Neuronal stem cell (in vitro differentiated cells): Measurements from ENCODE around the gene IFITM5.
A peak's percentile ranks its signal among the peaks of the same experiment; 100 is the strongest.

Source experiments
- DNase-seq: peaks from one replicate; pipeline ENCODE4 v3.0.0-alpha.2; 2013; ENCODE audit warnings: low spot score
- H2AFZ ChIP-seq: one replicate; pipeline ENCODE4 v1.6.1; 2013; ENCODE audit warnings: mild to moderate bottlenecking, low read length, inconsistent platforms
- H2AK5ac ChIP-seq: 2 replicates; pipeline ENCODE4 v1.6.1; 2013; ENCODE audit warnings: low read depth, mild to moderate bottlenecking, inconsistent platforms, low read length, moderate library complexity, mixed read lengths
- H2BK120ac ChIP-seq: 2 replicates; pipeline ENCODE4 v1.6.1; 2013; ENCODE audit warnings: low read depth, mild to moderate bottlenecking, inconsistent platforms, low read length, moderate library complexity, mixed read lengths
- H2BK12ac ChIP-seq: one replicate; pipeline ENCODE4 v1.6.1; 2013; ENCODE audit warnings: low read length, inconsistent platforms
- H2BK15ac ChIP-seq: 2 replicates; pipeline ENCODE4 v1.6.1; 2013; ENCODE audit warnings: mild to moderate bottlenecking, low read length, inconsistent platforms, mixed read lengths
- H2BK5ac ChIP-seq: one replicate; pipeline ENCODE4 v1.6.1; 2013; ENCODE audit warnings: inconsistent platforms, mild to moderate bottlenecking, low read length, moderate library complexity
- H3K14ac ChIP-seq: one replicate; pipeline ENCODE4 v1.6.1; 2013; ENCODE audit warnings: low read length, inconsistent platforms
- H3K18ac ChIP-seq: 2 replicates; pipeline ENCODE4 v1.6.1; 2013; ENCODE audit warnings: low read length, inconsistent platforms
- H3K23ac ChIP-seq: 2 replicates; pipeline ENCODE4 v1.6.1; 2013; ENCODE audit warnings: low read depth, mild to moderate bottlenecking, mixed read lengths, low read length, inconsistent platforms; ENCODE audit not compliant: poor library complexity
- H3K27ac ChIP-seq: replicated peaks from 3 replicates; pipeline ENCODE4 v1.5.1; 2013; ENCODE audit warnings: low read length, inconsistent platforms
- H3K27me3 ChIP-seq, 3 experiments: 2 replicates each; pipeline ENCODE4 v1.6.1; 2013; ENCODE audit warnings: low read length in 3 of 3, mild to moderate bottlenecking in 2 of 3, inconsistent platforms in 1 of 3, low read depth in 1 of 3, mixed read lengths in 1 of 3, moderate library complexity in 1 of 3; ENCODE audit not compliant: control insufficient read depth in 3 of 3, insufficient read depth in 3 of 3
- H3K36me3 ChIP-seq, 2 donors: replicated peaks in 1 of 2; 2 replicates each; pipeline ENCODE4 v1.6.1; 2013; ENCODE audit warnings: low read length in 2 of 2; ENCODE audit not compliant: control insufficient read depth in 2 of 2, insufficient read depth in 2 of 2
- H3K4ac ChIP-seq: 2 replicates; pipeline ENCODE4 v1.6.1; 2013; ENCODE audit warnings: inconsistent platforms, mild to moderate bottlenecking, low read length, moderate library complexity
- H3K4me1 ChIP-seq, 2 donors: 1 replicate in 1 of 2; 2 replicates in 1 of 2; pipeline ENCODE4 v1.6.1; 2013; ENCODE audit warnings: low read length in 2 of 2, low read depth in 1 of 2; ENCODE audit not compliant: control insufficient read depth in 2 of 2, insufficient read depth in 1 of 2
- H3K4me2 ChIP-seq: one replicate; pipeline ENCODE4 v1.6.1; 2013; ENCODE audit warnings: mild to moderate bottlenecking, low read length, inconsistent platforms; ENCODE audit not compliant: insufficient read depth, poor library complexity, severe bottlenecking
- H3K4me3 ChIP-seq, 2 donors: 2 replicates each; pipeline ENCODE4 v1.5.1; 2013; ENCODE audit warnings: low read length in 2 of 2, mild to moderate bottlenecking in 2 of 2, inconsistent platforms in 1 of 2, moderate library complexity in 1 of 2
- H3K79me1 ChIP-seq: one replicate; pipeline ENCODE4 v1.6.1; 2013; ENCODE audit warnings: low read depth, mild to moderate bottlenecking, inconsistent platforms, low read length, moderate library complexity
- H3K9ac ChIP-seq: one replicate; pipeline ENCODE4 v1.6.1; 2013; ENCODE audit warnings: mild to moderate bottlenecking, low read depth, low read length, inconsistent platforms; ENCODE audit not compliant: poor library complexity
- H3K9me3 ChIP-seq, 2 donors: replicated peaks in 1 of 2; 2 replicates each; pipeline versions ENCODE3 to v1.6.1; 2013; ENCODE audit warnings: low read length in 2 of 2, mild to moderate bottlenecking in 2 of 2, inconsistent platforms in 1 of 2, low read depth in 1 of 2, mixed read lengths in 1 of 2, moderate library complexity in 1 of 2; ENCODE audit not compliant: control insufficient read depth in 2 of 2, insufficient read depth in 1 of 2
- H4K8ac ChIP-seq: one replicate; pipeline ENCODE4 v1.6.1; 2013; ENCODE audit warnings: low read depth, mild to moderate bottlenecking, inconsistent platforms, low read length, moderate library complexity
- H4K91ac ChIP-seq: one replicate; pipeline ENCODE4 v1.6.1; 2013; ENCODE audit warnings: low read length, low read depth, mild to moderate bottlenecking, inconsistent platforms; ENCODE audit not compliant: poor library complexity
- WGBS, 2 donors: extraction: QIAGEN DNeasy Blood & Tissue Kit; methylation state at CpG; one replicate each; pipeline ENCODE4 v1.1.7; 2013; ENCODE audit warnings: missing lambda C conversion rate in 2 of 2, mixed read lengths in 1 of 2; ENCODE audit not compliant: insufficient read length in 2 of 2, insufficient replicate concordance in 1 of 2; ENCODE audit errors: extremely low coverage in 2 of 2; 5-methylcytosine and 5-hydroxymethylcytosine counted together

IFITM5 gene

GRCh38 chr11:327581-327923, 28.2 kb upstream of the IFITM5 start:
- H3K4me3 ChIP-seq = no peak overlapping the region
- no peak overlapping the region for H3K9ac ChIP-seq
- H3K4me1 ChIP-seq = peaks cover 3 to 23% of the 10 kb centered on the region in 2 donors
- H2BK5ac ChIP-seq = no peak overlapping the region
- no peak overlapping the region for H3K4me2 ChIP-seq
- no peak overlapping the region for H4K91ac ChIP-seq
- no peak for DNase-seq
- H3K27me3 ChIP-seq = no peaks in the 10 kb centered on the region
- no peaks in the 10 kb centered on the region for H3K79me1 ChIP-seq
- no peak overlapping the region for H2BK15ac ChIP-seq
- H3K23ac ChIP-seq = no peak overlapping the region
- H3K14ac ChIP-seq = no peak overlapping the region
- WGBS, 2 donors = no CpG with 5 or more reads among the region's 3 CpGs
- H2BK120ac ChIP-seq = no peak overlapping the region
- H3K4ac ChIP-seq = no peak overlapping the region
- H3K36me3 ChIP-seq = no peaks in the 10 kb centered on the region
- H2AFZ ChIP-seq = no peak overlapping the region
- peaks cover 0 to 10% of the 10 kb centered on the region in 2 donors for H3K9me3 ChIP-seq
- no peak overlapping the region for H3K27ac ChIP-seq
- peak overlapping the region; percentile 100 for H2AK5ac ChIP-seq
- no peak overlapping the region for H2BK12ac ChIP-seq
- H4K8ac ChIP-seq = no peak overlapping the region
- no peak overlapping the region for H3K18ac ChIP-seq

DNA sequence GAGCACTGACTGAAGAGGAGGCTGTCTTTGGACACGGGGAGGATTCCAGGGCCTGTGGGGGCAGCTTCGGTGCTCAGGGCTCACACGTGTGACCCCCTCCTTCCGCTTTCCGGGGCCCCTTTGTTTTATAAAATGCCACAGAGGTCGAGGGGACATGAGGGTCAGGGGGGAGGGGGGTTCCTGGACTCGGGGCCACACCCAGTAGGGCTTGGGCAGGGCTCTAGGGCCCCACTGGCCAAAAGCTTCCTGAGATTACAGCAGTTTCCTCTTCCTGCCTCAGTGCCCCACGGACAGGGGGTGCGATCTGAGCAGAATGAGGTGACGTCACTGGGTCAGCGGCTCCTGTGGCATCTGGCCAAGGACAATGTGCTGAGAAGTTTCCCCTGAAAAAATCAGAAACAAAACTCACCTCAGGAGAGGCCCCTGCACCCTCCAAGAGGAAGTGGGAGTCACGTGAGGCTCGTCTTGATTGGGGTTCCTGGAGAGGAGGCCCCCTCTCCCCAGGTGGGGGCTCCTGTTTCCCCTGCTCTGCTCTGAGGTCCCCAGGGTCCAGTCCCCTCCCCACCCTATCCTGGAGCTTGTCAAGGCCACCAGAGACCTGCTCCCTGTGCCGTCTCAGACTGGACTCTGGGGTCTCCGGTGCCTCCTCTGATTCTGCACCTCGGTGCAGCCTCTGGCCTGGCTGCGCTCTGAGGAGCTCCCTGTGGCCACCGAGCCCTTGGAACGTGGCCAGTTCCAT, 27.7 kb upstream of the IFITM5 start:
- Histone ChIP-seq H2AK5ac (peak overlapping the region; percentile 100), H3K27ac (no peak overlapping the region), H3K9me3 (peaks cover 0 to 9% of the 10 kb centered on the region in 2 donors), H3K9ac (peak overlapping the region; percentile 56), H2BK12ac (peak overlapping the region; percentile 88), H3K4me1 (peaks cover 3 to 23% of the 10 kb centered on the region in 2 donors), H3K4me2 (no peak overlapping the region), H3K4me3 (no peak overlapping the region), H3K23ac (no peak overlapping the region), H3K79me1 (no peaks in the 10 kb centered on the region), H3K4ac (peak overlapping the region; percentile 91), H2BK5ac (peak overlapping the region; percentile 54), H3K14ac (no peak overlapping the region), H3K27me3 (no peaks in the 10 kb centered on the region), H2BK120ac (peak overlapping the region; percentile 76), H2AFZ (peak overlapping the region; percentile 74), H3K18ac (peak overlapping the region; percentile 81), H3K36me3 (no peaks in the 10 kb centered on the region), H2BK15ac (peak overlapping the region; percentile 60), H4K91ac (no peak overlapping the region), H4K8ac (no peak overlapping the region)
- WGBS, 2 donors = no CpG with 5 or more reads among the region's 19 CpGs
- no peak for DNase-seq

DNA sequence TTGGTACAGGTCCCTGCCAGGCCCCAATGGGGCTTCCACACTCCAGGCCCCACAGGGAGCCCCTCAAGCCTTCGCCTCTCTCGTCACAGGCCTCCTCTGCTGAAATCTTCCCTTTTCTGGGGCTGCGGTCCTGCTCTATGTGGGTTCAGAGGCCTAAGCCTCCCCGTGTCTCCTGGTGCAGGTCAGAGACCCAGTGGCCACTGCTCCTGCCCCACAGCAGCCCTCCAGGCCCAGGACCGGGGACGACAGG, 27.2 kb upstream of the IFITM5 start:
- H3K9ac ChIP-seq = no peak overlapping the region
- H3K4me1 ChIP-seq = peaks cover 3 to 23% of the 10 kb centered on the region in 2 donors
- H4K91ac ChIP-seq = no peak overlapping the region
- peak overlapping the region; percentile 54 for H2BK5ac ChIP-seq
- no peak overlapping the region for H3K4me2 ChIP-seq
- no peak overlapping the region for H3K27ac ChIP-seq
- H2AK5ac ChIP-seq = peak overlapping the region; percentile 100
- H2BK15ac ChIP-seq = peak overlapping the region; percentile 60
- no CpG with 5 or more reads among the region's 6 CpGs for whole genome bisulfite sequencing, 2 donors
- no peak overlapping the region for H3K23ac ChIP-seq
- peak overlapping the region; percentile 76 for H2BK120ac ChIP-seq
- H2AFZ ChIP-seq = peak overlapping the region; percentile 74
- H3K9me3 ChIP-seq = peaks cover 0 to 5% of the 10 kb centered on the region in 2 donors
- no peak overlapping the region for H3K14ac ChIP-seq
- no peak overlapping the region for H4K8ac ChIP-seq
- H3K79me1 ChIP-seq = no peaks in the 10 kb centered on the region
- H3K18ac ChIP-seq = peak overlapping the region; percentile 81
- no peaks in the 10 kb centered on the region for H3K27me3 ChIP-seq
- DNase-seq = no peak
- no peaks in the 10 kb centered on the region for H3K36me3 ChIP-seq
- peak overlapping the region; percentile 82 for H2BK12ac ChIP-seq
- no peak overlapping the region for H3K4me3 ChIP-seq
- H3K4ac ChIP-seq = peak overlapping the region; percentile 4

DNA sequence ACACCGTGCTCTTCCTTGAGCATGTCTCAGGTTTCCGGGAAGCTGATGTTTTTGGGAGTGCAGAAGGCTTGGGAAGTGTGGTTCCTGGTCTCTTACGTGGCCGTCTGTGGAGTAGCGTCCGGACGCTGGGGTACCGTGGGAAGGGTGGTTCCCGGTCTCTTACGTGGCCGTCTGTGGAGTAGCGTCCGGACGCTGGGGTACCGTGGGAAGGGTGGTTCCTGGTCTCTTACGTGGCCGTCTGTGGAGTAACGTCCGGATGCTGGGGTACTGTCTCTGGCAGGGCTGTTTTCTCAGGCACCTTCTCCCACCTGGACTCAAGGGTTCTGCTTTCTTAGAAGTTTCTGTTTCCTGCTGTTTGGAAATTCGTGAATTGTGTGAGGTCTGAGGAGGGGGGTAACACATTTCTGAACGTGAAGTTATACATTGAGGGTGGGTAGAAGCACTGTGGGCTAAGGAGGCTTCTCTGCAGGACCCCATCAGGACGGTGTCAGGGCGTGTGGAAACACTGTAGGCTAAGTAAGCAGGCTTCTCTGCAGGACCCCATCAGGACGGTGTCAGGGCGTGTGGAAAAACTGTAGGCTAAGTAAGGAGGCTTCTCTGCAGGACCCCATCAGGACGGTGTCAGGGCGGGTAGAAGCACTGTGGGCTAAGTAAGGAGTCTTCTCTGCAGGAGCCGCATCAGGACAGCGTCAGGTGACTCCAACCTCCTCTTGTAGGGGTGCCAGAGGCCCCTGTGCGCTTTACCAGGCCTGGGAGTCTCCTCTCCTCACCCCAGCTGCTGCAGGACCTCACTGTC, 26.7 kb upstream of the IFITM5 start:
- no peaks in the 10 kb centered on the region for H3K79me1 ChIP-seq
- no peak overlapping the region for H2BK12ac ChIP-seq
- DNase-seq = no peak
- no peaks in the 10 kb centered on the region for H3K9me3 ChIP-seq
- H3K36me3 ChIP-seq = no peaks in the 10 kb centered on the region
- H2AK5ac ChIP-seq = peak overlapping the region; percentile 100
- WGBS, 2 donors = no CpG with 5 or more reads among the region's 30 CpGs
- no peak overlapping the region for H3K4me3 ChIP-seq
- no peak overlapping the region for H4K91ac ChIP-seq
- H3K4ac ChIP-seq = peak overlapping the region; percentile 4
- no peak overlapping the region for H3K4me2 ChIP-seq
- no peak overlapping the region for H3K14ac ChIP-seq
- H2BK15ac ChIP-seq = peak overlapping the region; percentile 60
- no peaks in the 10 kb centered on the region for H3K27me3 ChIP-seq
- H4K8ac ChIP-seq = no peak overlapping the region
- H3K23ac ChIP-seq = no peak overlapping the region
- peak overlapping the region; percentile 74 for H2AFZ ChIP-seq
- no peak overlapping the region for H3K9ac ChIP-seq
- H3K18ac ChIP-seq = peak overlapping the region; percentile 81
- peak overlapping the region; percentile 76 for H2BK120ac ChIP-seq
- H2BK5ac ChIP-seq = peak overlapping the region; percentile 54
- H3K4me1 ChIP-seq = peaks cover 3 to 24% of the 10 kb centered on the region in 2 donors
- H3K27ac ChIP-seq = no peak overlapping the region
